PC-9 (cell line): ENCODE results near the gene SYNE1.

Experiments used
- CTCF ChIP-seq: fragments of 200-600 bp; sonication (generic); conservative IDR thresholded peaks from 2 replicates; pipeline ENCODE4 v1.6.1; 2017; ENCODE audit warnings: mixed run types, antibody characterized with exemption, mild to moderate bottlenecking, moderate library complexity
- EZH2 ChIP-seq: fragments of 200-600 bp; sonication (generic); IDR thresholded peaks from 2 replicates; pipeline ENCODE4 v1.8.0; 2017; ENCODE audit warnings: antibody characterized with exemption, low read depth

- no peak for TF ChIP-seq CTCF
- no peak for TF ChIP-seq EZH2
Observed at GRCh38 chr6:152380351-152380767, 256.8 kb downstream of the SYNE1 start.
